Endodermal cell (in vitro differentiated cells): Measurements from ENCODE around the gene PSEN1. TPM values are rescaled to one million over a fixed set of nuclear protein-coding genes. Genes with fewer than 3 reads are reported as not detected.

ENCODE experiments used
- DNase-seq: peaks from one replicate; pipeline ENCODE4 v3.0.0-alpha.2; 2017
- H3K27ac ChIP-seq: 2 replicates; pipeline ENCODE4 v1.5.1; 2013; ENCODE audit warnings: mild to moderate bottlenecking, low read depth, low read length, moderate library complexity
- H3K27me3 ChIP-seq: 2 replicates; pipeline ENCODE4 v1.6.1; 2013; ENCODE audit warnings: mild to moderate bottlenecking, low read length, moderate library complexity; ENCODE audit not compliant: insufficient read depth, control insufficient read depth, poor library complexity, severe bottlenecking
- H3K36me3 ChIP-seq: 2 replicates; pipeline ENCODE4 v1.7.0; 2013; ENCODE audit warnings: mild to moderate bottlenecking, low read length, moderate library complexity; ENCODE audit not compliant: control insufficient read depth, insufficient read depth
- H3K4me1 ChIP-seq: one replicate; pipeline ENCODE4 v1.7.0; 2013; ENCODE audit warnings: low read length; ENCODE audit not compliant: control insufficient read depth, insufficient read depth
- H3K4me3 ChIP-seq: 2 replicates; pipeline ENCODE4 v1.5.1; 2013; ENCODE audit warnings: mild to moderate bottlenecking, low read length, moderate library complexity
- H3K9ac ChIP-seq: 2 replicates; pipeline ENCODE4 v1.6.1; 2013; ENCODE audit warnings: mild to moderate bottlenecking, low read length, moderate library complexity; ENCODE audit not compliant: poor library complexity, severe bottlenecking; ENCODE audit errors: extremely low read depth
- H3K9me3 ChIP-seq: 2 replicates; pipeline ENCODE4 v1.6.1; 2013; ENCODE audit warnings: mild to moderate bottlenecking, low read length, moderate library complexity; ENCODE audit not compliant: control insufficient read depth
- H3K27ac Mint-ChIP-seq: 2 replicates; pipeline ENCODE4 v1.8.0; 2020; ENCODE audit warnings: mixed read lengths
- H3K27me3 Mint-ChIP-seq: 2 replicates; pipeline ENCODE4 v1.8.0; 2021; ENCODE audit warnings: mild to moderate bottlenecking, mixed read lengths; ENCODE audit not compliant: insufficient read depth
- H3K36me3 Mint-ChIP-seq: 2 replicates; pipeline ENCODE4 v1.8.0; 2020; ENCODE audit warnings: low read depth, mixed read lengths
- H3K4me1 Mint-ChIP-seq: 2 replicates; pipeline ENCODE4 v1.8.0; 2020; ENCODE audit warnings: mixed read lengths
- H3K4me3 Mint-ChIP-seq: 2 replicates; pipeline ENCODE4 v1.8.0; 2020; ENCODE audit warnings: mild to moderate bottlenecking, moderate library complexity, mixed read lengths
- H3K9me3 Mint-ChIP-seq: 2 replicates; pipeline ENCODE4 v1.8.0; 2020; ENCODE audit warnings: mild to moderate bottlenecking, mixed read lengths
- WGBS, 2 experiments: methylation state at CpG; one replicate each; pipeline versions ENCODE4 v1.1.5 to v1.1.7; 2013; ENCODE audit warnings: missing lambda C conversion rate in 2 of 2, mixed read lengths in 1 of 2; ENCODE audit not compliant: insufficient coverage in 1 of 2, insufficient read length in 1 of 2; 5-methylcytosine and 5-hydroxymethylcytosine counted together
- total RNA-seq, 2 donors: library from RNA; stranded (reverse); fragmentation: NEBNext Ultra II Directional in 1 of 2; extraction: Animal tissue kit (Norgen Biotek cat#: 25700) in 1 of 2; gene quantifications; 2 replicates in 1 of 2; 3 replicates in 1 of 2; pipeline ENCODE4 v1.2.1, GENCODE V29; 2021
- TF ChIP-seq, protein P1 (sequence below): fragments of 200-600 bp; sonication (generic); conservative IDR thresholded peaks from 2 replicates; pipeline ENCODE4 v1.5.0; 2021; ENCODE audit warnings: antibody characterized with exemption, mild to moderate bottlenecking

Gene PSEN1
- total RNA-seq, 2 donors from 2014 or later: 45.7 to 49.9 TPM

DNA sequence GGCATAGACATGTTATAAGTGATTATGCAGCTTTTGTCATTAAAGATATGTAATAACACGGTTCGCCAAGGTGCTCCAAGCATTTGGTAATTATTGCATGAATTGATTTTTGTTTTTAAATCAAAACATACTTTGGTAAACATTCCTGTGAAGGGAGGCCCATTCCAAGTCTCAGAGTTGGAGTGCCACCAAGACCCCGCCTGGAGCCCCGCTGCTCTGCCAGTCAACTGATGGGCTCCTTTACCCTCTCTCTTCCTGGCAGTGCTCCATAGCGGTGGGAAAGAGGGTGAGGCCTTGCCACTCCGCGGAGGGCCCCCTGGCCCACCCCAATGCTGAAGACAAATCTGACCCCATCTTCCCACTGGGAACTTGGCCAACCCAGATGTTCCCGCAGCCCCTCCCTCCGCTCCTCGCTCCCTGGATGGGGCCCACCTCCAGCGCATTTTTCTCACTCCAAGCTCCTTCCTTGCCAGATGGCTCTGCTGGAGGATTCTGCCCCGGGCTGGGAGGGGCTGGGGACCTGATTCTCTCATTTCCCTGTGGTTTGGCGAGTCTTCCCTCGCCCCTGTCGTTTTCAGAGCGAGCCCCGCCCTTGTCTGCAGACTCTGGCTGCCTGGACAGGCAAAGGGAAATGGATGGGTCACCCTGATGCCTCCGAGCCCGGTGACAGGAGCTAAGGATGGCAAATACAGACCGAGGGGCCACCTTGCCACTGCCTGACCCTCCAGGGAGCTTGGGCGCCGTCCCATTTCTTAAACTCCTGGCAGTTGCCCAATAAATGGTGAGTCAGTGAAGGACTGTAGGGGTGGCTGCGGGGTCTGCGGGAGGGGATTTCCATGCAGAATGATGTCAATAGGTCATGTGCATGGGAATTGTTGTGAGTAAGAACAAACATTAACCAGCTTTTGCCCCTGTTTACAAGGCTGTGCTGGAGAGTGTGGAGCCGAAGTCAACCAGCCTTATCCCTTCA lies 91.8 kb downstream of the PSEN1 start:
- Histone ChIP-seq H3K27me3 (no peaks in the 10 kb centered on the region), H3K27ac (peak overlapping the region; percentile 30), H3K9me3 (no peaks in the 10 kb centered on the region), H3K4me3 (no peak overlapping the region), H3K36me3 (peaks cover 9% of the 10 kb centered on the region), H3K4me1 (peaks cover 11% of the 10 kb centered on the region), H3K9ac (no peak overlapping the region)
- Mint-ChIP-seq H3K4me3 (no peak overlapping the region), H3K36me3 (peaks cover 8% of the 10 kb centered on the region), H3K4me1 (peaks cover 12% of the 10 kb centered on the region), H3K27ac (no peak overlapping the region), H3K27me3 (peaks cover 2% of the 10 kb centered on the region), H3K9me3 (no peaks in the 10 kb centered on the region)
- WGBS, 2 experiments: 81 to 83% methylated on average over 13 to 25 of the region's 25 CpGs
- no peak for DNase-seq
- TF ChIP-seq, protein P1, sequence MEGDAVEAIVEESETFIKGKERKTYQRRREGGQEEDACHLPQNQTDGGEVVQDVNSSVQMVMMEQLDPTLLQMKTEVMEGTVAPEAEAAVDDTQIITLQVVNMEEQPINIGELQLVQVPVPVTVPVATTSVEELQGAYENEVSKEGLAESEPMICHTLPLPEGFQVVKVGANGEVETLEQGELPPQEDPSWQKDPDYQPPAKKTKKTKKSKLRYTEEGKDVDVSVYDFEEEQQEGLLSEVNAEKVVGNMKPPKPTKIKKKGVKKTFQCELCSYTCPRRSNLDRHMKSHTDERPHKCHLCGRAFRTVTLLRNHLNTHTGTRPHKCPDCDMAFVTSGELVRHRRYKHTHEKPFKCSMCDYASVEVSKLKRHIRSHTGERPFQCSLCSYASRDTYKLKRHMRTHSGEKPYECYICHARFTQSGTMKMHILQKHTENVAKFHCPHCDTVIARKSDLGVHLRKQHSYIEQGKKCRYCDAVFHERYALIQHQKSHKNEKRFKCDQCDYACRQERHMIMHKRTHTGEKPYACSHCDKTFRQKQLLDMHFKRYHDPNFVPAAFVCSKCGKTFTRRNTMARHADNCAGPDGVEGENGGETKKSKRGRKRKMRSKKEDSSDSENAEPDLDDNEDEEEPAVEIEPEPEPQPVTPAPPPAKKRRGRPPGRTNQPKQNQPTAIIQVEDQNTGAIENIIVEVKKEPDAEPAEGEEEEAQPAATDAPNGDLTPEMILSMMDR: no peak

DNA sequence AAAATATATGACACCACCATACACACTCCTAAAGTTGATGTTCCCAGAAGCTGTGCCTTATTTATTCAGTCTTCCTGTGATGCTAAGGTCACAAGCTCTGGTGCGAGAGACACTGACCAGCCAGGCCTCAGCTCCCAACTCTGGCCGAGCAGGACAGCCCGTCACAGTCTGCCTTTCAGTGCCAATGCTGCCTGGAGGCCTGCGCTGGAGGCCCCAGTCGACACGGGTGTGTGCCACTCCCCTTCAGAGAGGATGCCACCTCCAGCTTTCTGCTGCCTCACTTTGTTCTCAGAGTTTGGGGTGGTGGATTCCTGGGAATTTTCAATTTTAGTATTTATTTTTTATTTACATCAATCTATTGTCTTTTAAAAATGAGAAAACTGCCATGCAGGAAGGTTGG lies 93.7 kb downstream of the PSEN1 start:
- TF ChIP-seq, protein P1: no peak
- Histone ChIP-seq H3K27ac (no peak overlapping the region), H3K36me3 (peaks cover 3% of the 10 kb centered on the region), H3K9me3 (no peaks in the 10 kb centered on the region), H3K4me3 (no peak overlapping the region), H3K27me3 (no peaks in the 10 kb centered on the region), H3K4me1 (peaks cover 27% of the 10 kb centered on the region), H3K9ac (no peak overlapping the region)
- WGBS, 2 experiments: 98% methylated on average over 6 of the region's 6 CpGs; no CpG with 5 or more reads in 1 of the 2 experiments
- Mint-ChIP-seq H3K4me1 (peaks cover 28% of the 10 kb centered on the region), H3K9me3 (no peaks in the 10 kb centered on the region), H3K4me3 (no peak overlapping the region), H3K36me3 (peaks cover 5% of the 10 kb centered on the region), H3K27ac (no peak overlapping the region), H3K27me3 (peaks cover 14% of the 10 kb centered on the region)
- DNase-seq: no peak

DNA sequence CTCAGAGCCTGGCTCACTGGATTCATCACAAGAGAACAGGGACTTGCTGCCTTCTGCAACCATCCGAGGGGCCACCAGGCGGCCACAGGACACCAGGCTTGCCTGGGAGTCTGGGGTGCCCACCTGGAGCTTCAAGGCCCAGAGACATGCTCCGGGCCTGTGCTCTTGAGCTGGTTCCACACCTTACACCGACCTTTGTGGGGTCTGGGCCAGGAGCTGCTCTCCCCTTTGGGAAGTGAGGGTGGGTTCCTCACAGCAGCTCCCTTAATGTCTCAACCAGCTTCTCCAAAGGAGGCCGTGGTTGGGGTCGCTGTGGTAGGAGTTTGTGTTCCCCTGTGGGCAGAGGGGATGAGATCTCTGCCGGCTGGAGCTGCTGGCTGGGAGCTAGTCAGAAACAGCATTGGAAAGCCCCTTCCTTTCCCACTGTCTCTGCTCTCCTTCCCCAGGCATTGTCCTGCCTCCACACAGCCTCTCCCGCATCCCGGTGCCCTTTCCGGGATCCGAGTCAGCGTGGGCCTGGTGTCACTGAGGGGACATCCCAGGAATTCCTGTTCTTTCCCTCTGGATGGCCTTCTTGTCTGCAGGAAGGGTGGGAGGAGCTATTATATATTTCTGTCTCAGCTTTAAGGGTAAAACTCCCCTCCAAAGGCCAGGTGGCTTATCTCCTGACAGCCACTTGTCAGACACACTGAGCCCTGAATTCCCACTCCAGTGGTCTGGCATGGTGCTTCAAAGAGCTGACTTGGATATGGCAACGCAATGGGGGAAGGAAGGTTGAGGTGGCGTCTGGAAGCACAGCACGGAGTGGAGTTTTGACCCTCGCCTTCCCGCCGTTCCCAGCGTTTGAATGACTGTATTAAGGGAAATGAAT lies 95.9 kb downstream of the PSEN1 start:
- Mint-ChIP-seq H3K27ac (no peak overlapping the region), H3K4me3 (no peak overlapping the region), H3K36me3 (peaks cover 3% of the 10 kb centered on the region), H3K4me1 (peaks cover 49% of the 10 kb centered on the region), H3K9me3 (no peaks in the 10 kb centered on the region), H3K27me3 (peaks cover 31% of the 10 kb centered on the region)
- Histone ChIP-seq H3K4me3 (no peak overlapping the region), H3K27ac (no peak overlapping the region), H3K27me3 (peaks cover 11% of the 10 kb centered on the region), H3K9me3 (no peaks in the 10 kb centered on the region), H3K36me3 (peaks cover 3% of the 10 kb centered on the region), H3K4me1 (peaks cover 34% of the 10 kb centered on the region), H3K9ac (no peak overlapping the region)
- WGBS, 2 experiments: 81 to 84% methylated on average over 13 to 19 of the region's 19 CpGs
- TF ChIP-seq, protein P1: peak; percentile 89
- DNase-seq: peak; percentile 93
